H1 (cell line): Measurements from ENCODE around the gene ATP13A3. TPM values are rescaled to one million over a fixed set of nuclear protein-coding genes. Genes with fewer than 3 reads are reported as not detected.

ENCODE experiments used
- RBBP5 ChIP-seq: IDR thresholded peaks from 2 replicates; pipeline ENCODE4 v1.7.1; 2012; ENCODE audit warnings: low read depth, mild to moderate bottlenecking, inconsistent platforms, low read length, moderate library complexity, borderline replicate concordance
- RXRA ChIP-seq: IDR thresholded peaks from 2 replicates; pipeline ENCODE4 v1.6.1; 2011; ENCODE audit warnings: low read depth, mild to moderate bottlenecking, low read length, moderate library complexity; ENCODE audit not compliant: insufficient read depth
- SP4 ChIP-seq: IDR thresholded peaks from 2 replicates; pipeline ENCODE4 v1.6.1; 2012; ENCODE audit warnings: low read length, inconsistent platforms
- polyA plus RNA-seq, 7 experiments: library from polyadenylated mRNA; depleted of rRNA in 3 of 7; stranded (reverse) in 5 of 7; unstranded in 2 of 7; fragments of >200 nt in 5 of 7; fragments of 200-250 nt in 2 of 7; gene quantifications; 1 replicate in 5 of 7; 2 replicates in 1 of 7; 4 replicates in 1 of 7; pipeline versions ENCODE4 v1.2.1 to v1.2.3, GENCODE V29; 2011 to 2013; ENCODE audit warnings: missing spikeins in 2 of 7, mixed read lengths in 2 of 7
- total RNA-seq: library from RNA; stranded (reverse); fragmentation: NEBNext Ultra II Directional; extraction: Animal tissue kit (Norgen Biotek cat#: 25700); gene quantifications from 2 replicates; pipeline ENCODE4 v1.2.1, GENCODE V29; 2021
- TF ChIP-seq, protein P1 (sequence below): IDR thresholded peaks from 2 replicates; pipeline ENCODE4 v1.6.1; 2012; ENCODE audit warnings: inconsistent platforms
- TF ChIP-seq, protein P2 (sequence below), 3 experiments: IDR thresholded peaks; 1 replicate in 2 of 3; 2 replicates in 1 of 3; pipeline versions ENCODE4 v1.5.1 to v1.6.1; 2011; ENCODE audit warnings: low read length in 3 of 3, mild to moderate bottlenecking in 3 of 3, inconsistent platforms in 2 of 3, low read depth in 1 of 3, moderate library complexity in 1 of 3; ENCODE audit not compliant: insufficient read depth in 1 of 3; ENCODE audit errors: control extremely low read depth in 1 of 3

ATP13A3 gene
- total and polyA plus RNA-seq, 2 of the 8 experiments (the other 6 are each of a cell fraction or from before 2014, with no cell fraction given), result 18.6 to 92.2 TPM

DNA sequence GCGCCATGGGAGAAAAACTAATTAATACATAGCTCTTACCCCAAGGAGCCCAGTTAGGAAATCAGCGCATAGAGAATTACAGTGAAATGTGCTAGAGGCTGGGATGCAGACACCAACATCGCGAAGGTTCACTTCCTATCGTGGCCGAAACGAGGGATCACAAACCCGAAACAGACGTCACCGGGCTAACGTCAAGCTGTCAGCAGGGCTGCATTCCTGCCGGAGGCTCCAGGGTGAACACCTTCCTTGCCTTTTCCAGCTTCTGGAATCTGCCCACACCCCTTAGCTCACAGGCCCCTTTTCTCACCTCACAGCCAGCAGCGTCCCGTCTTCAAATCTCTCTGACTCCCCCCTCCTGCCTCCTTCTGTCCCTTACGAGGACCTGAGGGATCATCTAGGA lies 100.7 kb downstream of the ATP13A3 start (continued):
- TF ChIP-seq RXRA (no peak), RBBP5 (no peak), SP4 (no peak)
- TF ChIP-seq, protein P1, sequence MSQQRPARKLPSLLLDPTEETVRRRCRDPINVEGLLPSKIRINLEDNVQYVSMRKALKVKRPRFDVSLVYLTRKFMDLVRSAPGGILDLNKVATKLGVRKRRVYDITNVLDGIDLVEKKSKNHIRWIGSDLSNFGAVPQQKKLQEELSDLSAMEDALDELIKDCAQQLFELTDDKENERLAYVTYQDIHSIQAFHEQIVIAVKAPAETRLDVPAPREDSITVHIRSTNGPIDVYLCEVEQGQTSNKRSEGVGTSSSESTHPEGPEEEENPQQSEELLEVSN, result no peak
- TF ChIP-seq, protein P2, sequence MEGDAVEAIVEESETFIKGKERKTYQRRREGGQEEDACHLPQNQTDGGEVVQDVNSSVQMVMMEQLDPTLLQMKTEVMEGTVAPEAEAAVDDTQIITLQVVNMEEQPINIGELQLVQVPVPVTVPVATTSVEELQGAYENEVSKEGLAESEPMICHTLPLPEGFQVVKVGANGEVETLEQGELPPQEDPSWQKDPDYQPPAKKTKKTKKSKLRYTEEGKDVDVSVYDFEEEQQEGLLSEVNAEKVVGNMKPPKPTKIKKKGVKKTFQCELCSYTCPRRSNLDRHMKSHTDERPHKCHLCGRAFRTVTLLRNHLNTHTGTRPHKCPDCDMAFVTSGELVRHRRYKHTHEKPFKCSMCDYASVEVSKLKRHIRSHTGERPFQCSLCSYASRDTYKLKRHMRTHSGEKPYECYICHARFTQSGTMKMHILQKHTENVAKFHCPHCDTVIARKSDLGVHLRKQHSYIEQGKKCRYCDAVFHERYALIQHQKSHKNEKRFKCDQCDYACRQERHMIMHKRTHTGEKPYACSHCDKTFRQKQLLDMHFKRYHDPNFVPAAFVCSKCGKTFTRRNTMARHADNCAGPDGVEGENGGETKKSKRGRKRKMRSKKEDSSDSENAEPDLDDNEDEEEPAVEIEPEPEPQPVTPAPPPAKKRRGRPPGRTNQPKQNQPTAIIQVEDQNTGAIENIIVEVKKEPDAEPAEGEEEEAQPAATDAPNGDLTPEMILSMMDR (IDR thresholded peaks at IDR 0.05; ENCODE audit: control extremely low read depth in 1 of 3, insufficient read depth in 1 of 3, low read depth in 1 of 3, low read length in 3 of 3), result no peak
